HG02642 (cell line): ENCODE data around the gene RALGAPA1.
"Not testable (repeated sequence)": the region's sequence is repeated elsewhere in the genome, so short reads cannot be mapped to it uniquely, and the experiment has no call there.

ENCODE experiments used
- ATAC-seq: cut with Tn5 transposase; IDR thresholded peaks from one replicate; pipeline ENCODE4 v1.9.1; 2021; ENCODE audit warnings: mild to moderate bottlenecking; ENCODE audit not compliant: unreplicated experiment, poor library complexity

RALGAPA1 gene

GRCh38 chr14:35822501-35822900 is 13.4 kb upstream of the RALGAPA1 start:
- no peak for ATAC-seq

DNA sequence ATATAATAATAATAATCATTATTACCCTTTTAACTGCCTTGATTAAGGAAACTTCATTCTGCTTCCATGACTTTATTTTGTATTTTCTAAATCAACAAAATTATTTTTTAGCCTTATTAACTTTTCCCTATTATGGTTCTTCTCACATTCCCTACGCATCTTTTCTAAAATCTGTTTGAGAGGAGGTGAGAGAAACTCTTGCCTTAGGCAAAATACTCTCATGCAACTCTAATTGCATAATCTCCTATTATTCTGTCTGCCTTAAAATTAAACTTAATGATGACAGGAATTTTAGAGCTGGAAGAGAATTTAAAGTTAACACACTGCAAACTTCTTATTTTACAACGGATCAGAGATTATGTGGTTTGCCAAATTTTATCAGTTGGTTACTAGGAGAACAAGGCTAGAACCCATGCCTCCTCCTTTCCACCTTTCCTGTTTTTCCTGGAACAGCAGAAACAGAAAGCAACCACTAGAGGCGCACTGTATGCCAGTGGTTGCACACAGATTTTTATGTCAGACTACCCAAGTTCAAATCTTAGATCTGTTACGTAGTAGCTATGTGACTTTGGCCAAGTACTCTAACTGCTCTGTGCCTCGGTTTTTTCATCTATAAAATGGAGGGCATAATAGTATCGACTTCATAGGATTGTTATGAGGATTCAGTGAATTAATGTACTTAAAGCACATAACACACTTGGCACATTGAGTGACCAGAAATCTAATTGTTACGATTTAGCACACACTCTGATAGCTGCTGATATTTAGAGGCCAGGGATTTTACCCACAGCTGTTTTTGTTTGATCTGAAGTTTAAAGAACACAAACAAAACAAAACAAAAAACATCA is 12.7 kb upstream of the RALGAPA1 start:
- ATAC-seq = no peak

DNA sequence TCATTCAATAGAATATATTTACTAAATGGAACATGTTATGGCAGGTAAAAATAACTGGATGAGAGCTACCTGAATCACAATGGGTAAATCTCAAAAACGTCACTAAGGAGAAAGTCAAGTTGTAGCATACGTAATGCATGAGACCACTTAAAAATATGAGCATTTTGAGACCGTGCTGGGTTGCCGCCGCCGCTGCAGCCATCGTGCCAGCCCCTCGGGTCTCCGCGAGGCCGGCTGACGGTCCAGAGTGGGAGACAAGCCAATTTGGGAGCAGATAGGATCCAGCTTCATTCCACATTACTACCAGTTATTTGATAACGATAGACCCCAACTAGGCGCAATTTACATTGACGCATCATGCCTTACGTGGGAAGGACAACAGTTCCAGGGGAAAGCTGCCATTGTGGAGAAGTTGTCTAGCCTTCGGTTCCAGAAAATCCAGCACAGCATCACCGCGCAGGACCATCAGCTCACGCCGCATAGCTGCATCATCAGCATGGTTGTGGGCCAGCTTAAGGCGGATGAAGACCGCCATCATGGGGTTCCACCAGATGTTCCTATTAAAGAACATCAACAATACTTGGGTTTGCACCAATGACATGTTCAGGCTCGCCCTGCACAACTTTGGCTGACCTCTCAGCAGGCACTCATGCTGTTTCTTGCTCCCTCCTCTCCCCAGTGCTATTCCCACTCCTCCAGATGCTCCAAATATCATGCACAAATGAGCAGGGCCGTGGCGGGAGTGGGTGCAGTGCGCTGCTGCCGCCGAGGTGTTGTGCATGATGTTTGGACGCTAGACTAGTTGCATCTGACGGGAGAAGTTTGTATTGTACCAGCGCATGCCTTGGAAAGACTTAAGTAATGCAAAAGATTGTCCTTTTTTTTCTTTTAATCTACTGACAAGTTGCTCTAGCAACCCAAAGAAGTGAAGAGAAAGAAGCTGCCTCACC is 10.8 kb upstream of the RALGAPA1 start:
- no peak for ATAC-seq

DNA sequence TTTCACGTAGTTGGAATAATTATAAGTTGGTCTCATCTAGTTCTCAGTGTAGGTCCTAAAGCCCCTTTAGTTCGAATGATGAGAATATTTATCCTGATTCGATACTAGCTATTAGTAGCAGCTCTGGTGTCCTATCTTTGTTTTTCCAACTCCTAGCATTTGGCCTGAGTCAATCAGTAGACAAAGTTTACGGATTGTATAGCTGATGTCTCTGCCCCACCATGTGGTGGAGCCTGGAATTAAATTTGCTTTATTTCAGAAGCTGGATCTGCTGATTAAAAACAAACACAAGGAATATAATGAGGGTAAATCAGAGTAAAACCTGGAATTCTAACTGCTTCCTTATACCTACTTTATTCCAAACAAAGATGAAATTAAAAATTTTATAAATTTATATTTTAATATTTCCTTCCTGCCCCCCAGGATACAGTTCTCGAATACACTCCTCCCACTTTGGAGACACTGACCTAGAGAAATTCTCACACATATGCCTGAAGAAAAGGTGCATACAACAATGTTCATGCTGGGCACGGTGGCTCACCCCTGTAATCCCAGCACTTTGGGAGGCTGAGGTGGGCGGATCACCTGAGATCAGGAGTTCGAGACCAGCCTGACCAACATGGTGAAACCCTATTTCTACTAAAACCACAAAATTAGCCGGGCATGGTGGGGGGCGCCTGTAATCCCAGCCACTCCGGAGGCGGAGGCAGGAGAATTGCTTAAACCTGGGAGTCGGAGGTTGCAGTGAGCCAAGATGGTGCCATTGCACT is 9.4 kb upstream of the RALGAPA1 start:
- ATAC-seq = no peak

- peak; percentile 87 for ATAC-seq
These were observed 5.4 kb upstream of the RALGAPA1 start for GRCh38 chr14:35814371-35815005.

GRCh38 chr14:35810963-35811362 is 1.9 kb upstream of the RALGAPA1 start:
- ATAC-seq = no peak

GRCh38 chr14:35809597-35809996 is 502 bp upstream of the RALGAPA1 start:
- ATAC-seq = no peak

DNA sequence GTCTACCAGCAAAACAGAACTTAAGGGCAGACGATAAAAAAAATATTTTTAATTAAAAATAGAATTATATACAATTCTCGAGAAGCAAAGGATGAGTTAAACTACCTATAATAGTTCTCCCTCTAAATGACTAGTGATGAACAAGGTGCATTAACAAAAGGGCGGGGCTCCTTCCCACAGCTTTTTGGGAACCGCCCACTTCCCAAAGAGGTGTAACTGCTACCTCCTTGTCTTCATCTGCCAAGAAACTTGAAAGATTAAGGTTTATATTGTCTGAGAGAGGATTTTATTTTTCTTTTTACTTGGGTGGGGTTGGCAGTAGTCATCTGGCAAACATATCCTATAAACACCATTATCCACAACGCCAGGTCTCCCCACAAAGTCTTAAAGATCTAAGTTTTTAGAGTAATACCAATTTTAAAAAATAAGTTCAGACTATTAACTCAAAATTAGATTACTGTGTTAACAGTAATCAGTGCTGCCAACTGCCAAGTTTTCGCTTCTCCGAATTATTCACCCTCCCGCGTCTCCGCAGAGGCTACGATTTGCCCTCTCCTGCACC is 938 bp downstream of the RALGAPA1 start:
- no peak for ATAC-seq

- no peak for ATAC-seq
These were observed 1.7 kb downstream of the RALGAPA1 start for GRCh38 chr14:35807131-35807961.

- no peak for ATAC-seq
These were observed 2.8 kb downstream of the RALGAPA1 start for GRCh38 chr14:35806006-35806907.

- no peak for ATAC-seq
These were observed 11.3 kb downstream of the RALGAPA1 start for GRCh38 chr14:35797796-35798195.

DNA sequence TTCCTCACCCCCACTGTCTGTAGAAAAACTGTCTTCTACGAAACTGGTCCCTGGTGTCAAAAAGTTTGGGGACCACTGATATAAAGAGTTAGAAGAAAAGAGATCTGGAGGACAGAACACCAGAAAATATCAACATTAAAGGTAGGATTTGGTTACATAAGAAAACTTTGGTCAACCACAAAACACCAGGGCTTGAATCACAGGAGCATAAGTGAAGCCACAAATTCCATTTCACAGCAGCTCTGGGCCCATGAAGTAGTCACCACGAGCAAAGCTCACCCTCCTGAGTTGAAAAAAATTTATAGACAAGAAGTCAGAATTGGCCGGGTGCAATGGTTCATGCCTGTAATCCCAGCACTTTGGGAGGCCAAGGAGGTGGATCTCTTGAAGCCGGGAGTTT is 19.4 kb downstream of the RALGAPA1 start:
- ATAC-seq = no peak

DNA sequence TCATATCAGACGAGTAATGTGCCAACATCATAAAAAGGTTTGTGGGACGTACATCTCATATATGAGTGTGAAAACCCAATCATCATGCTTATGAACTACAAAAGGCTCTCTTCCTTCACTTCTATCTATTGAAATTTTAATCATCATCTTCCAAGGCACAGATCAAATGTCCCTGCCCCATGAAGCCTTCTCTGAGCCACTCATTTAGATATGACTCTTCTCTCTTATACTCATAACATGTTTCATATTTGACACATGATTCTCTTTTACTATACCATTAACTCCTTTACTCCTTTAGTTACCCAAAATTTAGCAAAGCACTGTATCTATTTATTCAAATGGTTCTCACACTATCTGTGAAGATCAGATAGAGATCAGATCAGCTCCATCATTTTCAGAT is 22.2 kb downstream of the RALGAPA1 start:
- no peak for ATAC-seq

- ATAC-seq = no peak
These were observed 25.4 kb downstream of the RALGAPA1 start for GRCh38 chr14:35783699-35784098.

DNA sequence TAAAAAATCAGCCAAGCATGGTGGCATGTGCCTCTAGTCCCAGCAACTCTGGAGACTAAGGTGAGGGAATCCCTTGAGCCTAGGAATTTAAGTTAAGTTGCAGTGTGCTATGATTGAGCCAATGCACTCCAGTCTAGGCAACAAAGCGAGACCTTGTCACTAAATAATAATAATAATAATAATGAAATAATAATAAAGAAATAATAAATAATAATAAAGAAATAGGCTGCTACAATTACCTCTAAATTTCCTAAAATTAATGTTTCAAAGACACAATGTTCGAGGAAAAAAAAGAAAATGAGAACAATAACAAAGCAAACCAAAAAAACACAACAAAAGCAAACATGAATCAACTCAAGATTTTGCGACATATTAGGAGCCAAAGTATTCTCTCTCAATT is 29.7 kb downstream of the RALGAPA1 start:
- ATAC-seq = no peak

GRCh38 chr14:35777550-35777949 is 31.5 kb downstream of the RALGAPA1 start:
- ATAC-seq = not testable (repeated sequence)

- no peak for ATAC-seq
These were observed 32.3 kb downstream of the RALGAPA1 start for GRCh38 chr14:35776823-35777222.

GRCh38 chr14:35776085-35776484 is 33.0 kb downstream of the RALGAPA1 start:
- not testable (repeated sequence) for ATAC-seq
